HepG2 (cell line): ENCODE measurements around the gene SMIM22. TPM values are rescaled to one million over a fixed set of nuclear protein-coding genes. Genes with fewer than 3 reads are reported as not detected.

Experiments used
- ATAC-seq: fragments of 200-7000 bp; cut with Tn5 transposase; 3 replicates; pipeline ENCODE4 v1.9.1; 2020; ENCODE audit warnings: mild to moderate bottlenecking, moderate library complexity
- BruUV-seq: library from RNA; stranded (reverse); fragments of 400-500 nt; replicated peaks from 2 replicates; lab custom pipeline; 2021; lab: Mats Ljungman, UMichigan
- CTCF ChIA-PET: fragments of 300-600 bp; formaldehyde crosslinking; extraction: SDS; loops from one replicate; lab custom pipeline; 2021; ENCODE audit warnings: low total read pairs, inconsistent platforms, low intra/inter-chr PET ratio; lab: Yijun Ruan, JAX
- POLR2A ChIA-PET: fragments of 350-600 bp; sonication (Branson Sonifier 250); formaldehyde crosslinking; loops from one replicate; lab custom pipeline; 2020; ENCODE audit warnings: antibody characterized with exemption, inconsistent platforms; lab: Yijun Ruan, JAX
- DNase-seq: peaks from one replicate; pipeline ENCODE4 v3.0.0-alpha.2; 2015; ENCODE audit warnings: low spot score
- FAIRE-seq: peaks from 3 replicates; lab custom pipeline; 2011; peaks lifted over from hg19 to GRCh38; lab: Jason Lieb, UNC
- H2AFZ ChIP-seq: one replicate; pipeline ENCODE4 v1.6.1; 2011; ENCODE audit warnings: low read length, inconsistent platforms
- H3K27ac ChIP-seq: fragments of 300-600 bp; 3 replicates; pipeline ENCODE4 v1.8.0; 2011; ENCODE audit warnings: mixed run types, mild to moderate bottlenecking, mixed read lengths, low read length, inconsistent platforms; ENCODE audit not compliant: insufficient read depth; ENCODE audit errors: extremely low read length
- H3K27me3 ChIP-seq, 2 experiments: fragments of 200-600 bp in 1 of 2; 2 replicates in 1 of 2; 3 replicates in 1 of 2; pipeline versions ENCODE4 v1.6.0 to v1.8.0; 2011; ENCODE audit warnings: low read length in 2 of 2, mild to moderate bottlenecking in 2 of 2, moderate library complexity in 2 of 2, inconsistent platforms in 1 of 2; ENCODE audit not compliant: insufficient read depth in 2 of 2, control insufficient read depth in 1 of 2
- H3K36me3 ChIP-seq, 2 experiments: fragments of 200-600 bp in 1 of 2; replicated peaks in 1 of 2; 2 replicates in 1 of 2; 3 replicates in 1 of 2; pipeline versions ENCODE4 v1.5.1 to v1.8.0; 2011; ENCODE audit warnings: low read length in 2 of 2, inconsistent platforms in 1 of 2; ENCODE audit not compliant: insufficient read depth in 2 of 2, control insufficient read depth in 1 of 2
- H3K4me1 ChIP-seq: 2 replicates; pipeline ENCODE4 v1.5.1; 2012; ENCODE audit warnings: low read length, inconsistent platforms; ENCODE audit not compliant: insufficient read depth
- H3K4me2 ChIP-seq: 2 replicates; pipeline ENCODE4 v1.6.0; 2011; ENCODE audit warnings: low read depth, low read length, inconsistent platforms
- H3K4me3 ChIP-seq, 3 experiments: fragments of 200-600 bp in 1 of 3; sonication (generic), shearing (Covaris generic) in 1 of 3; replicated peaks in 1 of 3; 2 replicates each; pipeline ENCODE4 v1.5.1; 2011 to 2016; ENCODE audit warnings: low read length in 3 of 3, inconsistent platforms in 2 of 3, low read depth in 2 of 3, mild to moderate bottlenecking in 2 of 3, control low read depth in 1 of 3, mixed read lengths in 1 of 3; ENCODE audit not compliant: insufficient read depth in 1 of 3
- H3K79me2 ChIP-seq: one replicate; pipeline ENCODE4 v1.6.1; 2011; ENCODE audit warnings: low read length, inconsistent platforms; ENCODE audit not compliant: insufficient read depth
- H3K9ac ChIP-seq: 2 replicates; pipeline ENCODE4 v1.6.0; 2011; ENCODE audit warnings: mild to moderate bottlenecking, low read depth, low read length, inconsistent platforms; ENCODE audit not compliant: insufficient read depth
- H3K9me3 ChIP-seq: 2 replicates; pipeline ENCODE4 v1.5.1; 2012; ENCODE audit warnings: mild to moderate bottlenecking, low read length
- H4K20me1 ChIP-seq: 2 replicates; pipeline ENCODE4 v1.6.0; 2011; ENCODE audit warnings: inconsistent platforms, mild to moderate bottlenecking, low read length, moderate library complexity; ENCODE audit not compliant: insufficient read depth
- CHD4 ChIP-seq: fragments of 200-600 bp; sonication (generic); IDR thresholded peaks from 2 replicates; pipeline ENCODE4 v1.7.0; 2017; ENCODE audit warnings: mild to moderate bottlenecking, low read length, borderline replicate concordance
- ETV5 ChIP-seq: IDR thresholded peaks from 2 replicates; pipeline ENCODE4 v1.6.1; 2018; ENCODE audit warnings: missing biosample characterization, missing genetic modification reagents, inconsistent platforms, borderline replicate concordance
- HNF4A ChIP-seq: sonication (generic); formaldehyde crosslinking; IDR thresholded peaks from 2 replicates; pipeline ENCODE4 v1.4.0; 2020; ENCODE audit warnings: missing genetic modification reagents
- HNF4G ChIP-seq, 2 experiments: sonication (generic) in 1 of 2; formaldehyde crosslinking in 1 of 2; IDR thresholded peaks; 2 replicates each; pipeline versions ENCODE4 v1.4.0 to v1.6.1; 2011 to 2020; ENCODE audit warnings: borderline replicate concordance in 2 of 2, low read depth in 2 of 2, mild to moderate bottlenecking in 2 of 2, low read length in 1 of 2, missing genetic modification reagents in 1 of 2, moderate library complexity in 1 of 2
- KDM1A ChIP-seq: IDR thresholded peaks from 2 replicates; pipeline ENCODE4 v1.6.1; 2016; ENCODE audit warnings: missing compliant biosample characterization
- KMT2A ChIP-seq: sonication (generic); formaldehyde crosslinking; IDR thresholded peaks from 2 replicates; pipeline ENCODE4 v1.4.0; 2020; ENCODE audit warnings: missing genetic modification reagents
- NR3C1 ChIP-seq: sonication (generic); formaldehyde crosslinking; IDR thresholded peaks from 2 replicates; pipeline ENCODE4 v1.4.0; 2020; ENCODE audit warnings: missing genetic modification reagents
- PAXIP1 ChIP-seq: sonication (generic); formaldehyde crosslinking; conservative IDR thresholded peaks from 2 replicates; pipeline ENCODE4 v1.4.0; 2020; ENCODE audit warnings: mild to moderate bottlenecking, missing genetic modification reagents, moderate library complexity
- SIX1 ChIP-seq: sonication (generic); formaldehyde crosslinking; IDR thresholded peaks from 2 replicates; pipeline ENCODE4 v1.4.0; 2020; ENCODE audit warnings: missing genetic modification reagents, borderline replicate concordance
- ZMYM2 ChIP-seq: sonication (generic); formaldehyde crosslinking; IDR thresholded peaks from 2 replicates; pipeline ENCODE4 v1.8.0; 2022; ENCODE audit warnings: mild to moderate bottlenecking, missing genetic modification reagents
- ZMYM3 ChIP-seq: sonication (generic); formaldehyde crosslinking; IDR thresholded peaks from 2 replicates; pipeline ENCODE4 v1.5.1; 2020; ENCODE audit warnings: mild to moderate bottlenecking, missing genetic modification reagents
- ZNF263 ChIP-seq: sonication (generic); formaldehyde crosslinking; IDR thresholded peaks from 2 replicates; pipeline ENCODE4 v1.4.0; 2020; ENCODE audit warnings: missing genetic modification reagents
- ZNF567 ChIP-seq: sonication (generic); formaldehyde crosslinking; IDR thresholded peaks from 2 replicates; pipeline ENCODE4 v1.8.1; 2023; ENCODE audit warnings: mild to moderate bottlenecking, missing genetic modification reagents, borderline replicate concordance
- ZNF652 ChIP-seq: IDR thresholded peaks from 2 replicates; pipeline ENCODE4 v1.6.1; 2016; ENCODE audit warnings: low read depth, borderline replicate concordance
- ZNF879 ChIP-seq: sonication (generic); formaldehyde crosslinking; IDR thresholded peaks from 2 replicates; pipeline ENCODE4 v1.8.1; 2023; ENCODE audit warnings: missing genetic modification reagents
- WGBS: methylation state at CpG from one replicate; pipeline ENCODE4 v1.1.6; 2017; ENCODE audit warnings: low lambda C conversion rate; 5-methylcytosine and 5-hydroxymethylcytosine counted together
- in situ Hi-C: cut with HindIII; loops from 2 replicates; pipeline ENCODE4 v1.10.0; 2017; ENCODE audit warnings: low pct_unique_long_range_greater_than_20kb; ENCODE audit not compliant: extremely low pct_ligation_motif_present
- intact Hi-C: fragments of 100-400 bp; cut with micrococcal nuclease; formaldehyde crosslinking; loops from one replicate; pipeline ENCODE4 v1.10.0; 2022; ENCODE audit not compliant: unreplicated experiment
- polyA plus RNA-seq, 8 experiments: library from polyadenylated mRNA; depleted of rRNA in 3 of 8; stranded (reverse) in 7 of 8; unstranded in 1 of 8; fragments of >200 nt; fragmentation: Illumina TruSeq in 4 of 8; extraction: Trizol in 4 of 8; gene quantifications; 2 replicates each; pipeline versions ENCODE4 v1.2.1 to v1.2.3, GENCODE V29; 2011 to 2016; ENCODE audit warnings: low read depth in 4 of 8, missing spikeins in 1 of 8, mixed read lengths in 1 of 8; ENCODE audit not compliant: insufficient read depth in 1 of 8
- total RNA-seq, 5 experiments: library from RNA; depleted of rRNA; stranded (reverse); fragments of >200 nt; fragmentation: Illumina TruSeq; extraction: Trizol; gene quantifications; 2 replicates each; pipeline ENCODE4 v1.2.3, GENCODE V29; 2016; ENCODE audit warnings: low read depth in 1 of 5
- TF ChIP-seq, protein P1 (sequence below): sonication (generic); formaldehyde crosslinking; IDR thresholded peaks from 2 replicates; pipeline ENCODE4 v1.5.0; 2020; ENCODE audit warnings: mild to moderate bottlenecking, missing genetic modification reagents

Gene SMIM22
- total and polyA plus RNA-seq, 2 of the 13 experiments (the other 11 are each of a cell fraction or from before 2014, with no cell fraction given), result not detected

DNA sequence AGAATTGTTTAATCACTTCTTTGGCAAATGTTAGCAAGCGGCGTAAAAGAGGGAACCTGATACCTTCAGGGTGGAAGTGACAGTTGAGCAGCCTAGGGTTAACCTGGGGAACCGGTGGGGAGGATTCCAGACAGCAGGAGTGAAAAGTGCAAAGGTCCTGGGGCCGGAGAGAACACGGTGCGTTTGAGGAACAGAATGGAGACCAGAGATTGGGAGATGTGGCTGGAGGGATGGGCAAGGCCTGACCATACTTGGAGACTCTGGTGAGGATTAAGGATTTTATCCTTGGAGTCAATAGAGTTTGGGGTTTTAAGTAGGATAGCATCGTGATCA lies 25.9 kb upstream of the SMIM22 start:
- in situ Hi-C loops, result no loop called here
- H3K4me1 ChIP-seq, result peaks cover 42% of the 10 kb centered on the region
- peak overlapping the region; percentile 91 for H3K4me2 ChIP-seq
- peaks cover 2 to 5% of the 10 kb centered on the region in 2 experiments; a peak in 2 of 5 replicates for H3K36me3 ChIP-seq
- no peak for DNase-seq
- H3K4me3 ChIP-seq, result peak overlapping the region; percentile 76 to 92 (median 79)
- H3K79me2 ChIP-seq, result peaks cover 16% of the 10 kb centered on the region
- intact Hi-C loops, result loop anchor here (2.0 to 5.0 kb wide), 2 partner anchors 48 to 190 kb away; partner anchors contain the start of gene SEC14L5
- ChIA-PET POLR2A (interaction anchor here (0.6 to 3.1 kb wide), 15 partner anchors 11 to 265 kb away, joined by 3 to 40 read pairs (median 5); partner anchors contain the start of genes ANKS3, DNAAF8, ROGDI and SEC14L5), CTCF (no interaction called here)
- 0 out of 3 replicates have a peak, but pooled peaks have one; percentile 5 for ATAC-seq
- FAIRE-seq, result no peak
- WGBS, result 2% methylated on average over 7 of the region's 7 CpGs
- BruUV-seq, result no TSS peak
- no peaks in the 10 kb centered on the region for H4K20me1 ChIP-seq
- H2AFZ ChIP-seq, result peak overlapping the region; percentile 25
- peak overlapping the region; percentile 56 for H3K9ac ChIP-seq
- no peak overlapping the region for H3K27ac ChIP-seq
- no peaks in the 10 kb centered on the region; a peak in 2 of 5 replicates for H3K27me3 ChIP-seq
- TF ChIP-seq ZNF263 (CRISPR knock-in tag) (peak; percentile 94), HNF4A (CRISPR knock-in tag) (peak; percentile 34; the same call in 1 of the 2 replicates), ETV5 (CRISPR knock-in tag) (no peak), ZMYM3 (CRISPR knock-in tag) (peak; percentile 78), PAXIP1 (CRISPR knock-in tag) (peak; percentile 5; the same call in 1 of the 2 replicates), NR3C1 (CRISPR knock-in tag) (no peak), ZMYM2 (CRISPR knock-in tag) (0 out of 2 replicates have a peak, but pooled peaks have one; percentile 60), KDM1A (CRISPR knock-in tag) (0 out of 2 replicates have a peak, but pooled peaks have one; percentile 69), ZNF567 (no peak), ZNF879 (no peak), CHD4 (peak; percentile 20), HNF4G (IDR thresholded peaks at IDR 0.05; ENCODE audit: borderline replicate concordance, low read depth, low read length) (peak; percentile 38; the same call in 1 of the 2 replicates), HNF4G (CRISPR knock-in tag; IDR thresholded peaks at IDR 0.05; ENCODE audit: borderline replicate concordance, low read depth) (no peak), KMT2A (0 out of 2 replicates have a peak, but pooled peaks have one; percentile 3), ZNF652 (CRISPR knock-in tag) (peak; percentile 50; the same call in 1 of the 2 replicates), SIX1 (CRISPR knock-in tag) (0 out of 2 replicates have a peak, but pooled peaks have one; percentile 62)
- TF ChIP-seq, protein P1, sequence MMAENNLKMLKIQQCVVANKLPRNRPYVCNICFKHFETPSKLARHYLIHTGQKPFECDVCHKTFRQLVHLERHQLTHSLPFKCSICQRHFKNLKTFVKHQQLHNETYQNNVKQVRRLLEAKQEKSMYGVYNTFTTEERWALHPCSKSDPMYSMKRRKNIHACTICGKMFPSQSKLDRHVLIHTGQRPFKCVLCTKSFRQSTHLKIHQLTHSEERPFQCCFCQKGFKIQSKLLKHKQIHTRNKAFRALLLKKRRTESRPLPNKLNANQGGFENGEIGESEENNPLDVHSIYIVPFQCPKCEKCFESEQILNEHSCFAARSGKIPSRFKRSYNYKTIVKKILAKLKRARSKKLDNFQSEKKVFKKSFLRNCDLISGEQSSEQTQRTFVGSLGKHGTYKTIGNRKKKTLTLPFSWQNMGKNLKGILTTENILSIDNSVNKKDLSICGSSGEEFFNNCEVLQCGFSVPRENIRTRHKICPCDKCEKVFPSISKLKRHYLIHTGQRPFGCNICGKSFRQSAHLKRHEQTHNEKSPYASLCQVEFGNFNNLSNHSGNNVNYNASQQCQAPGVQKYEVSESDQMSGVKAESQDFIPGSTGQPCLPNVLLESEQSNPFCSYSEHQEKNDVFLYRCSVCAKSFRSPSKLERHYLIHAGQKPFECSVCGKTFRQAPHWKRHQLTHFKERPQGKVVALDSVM (CRISPR knock-in tag), result no peak
- H3K9me3 ChIP-seq, result no peaks in the 10 kb centered on the region
